ENCODE results near the gene BAX.

BAX gene

DNA sequence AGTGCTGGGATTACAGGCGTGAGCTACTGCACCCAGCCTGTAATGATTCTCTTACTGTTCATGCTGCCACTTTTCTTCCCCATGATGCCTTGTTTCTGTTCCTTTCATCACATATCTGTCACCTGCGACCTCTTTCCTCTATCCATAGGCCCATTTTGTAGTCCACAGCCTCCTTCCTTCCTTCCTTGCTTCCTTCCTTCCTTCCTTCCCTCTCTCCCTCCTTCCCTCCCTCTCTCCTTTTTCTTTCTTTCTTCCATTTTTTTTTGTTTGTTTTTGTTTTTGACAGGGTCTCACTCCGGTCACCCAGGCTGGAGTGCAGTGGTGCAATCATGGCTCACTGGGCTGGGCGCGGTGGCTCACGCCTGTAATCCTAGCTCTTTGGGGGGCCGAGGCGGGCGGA, 34.2 kb downstream of the BAX start:
- DNase-seq, result no peak

DNA sequence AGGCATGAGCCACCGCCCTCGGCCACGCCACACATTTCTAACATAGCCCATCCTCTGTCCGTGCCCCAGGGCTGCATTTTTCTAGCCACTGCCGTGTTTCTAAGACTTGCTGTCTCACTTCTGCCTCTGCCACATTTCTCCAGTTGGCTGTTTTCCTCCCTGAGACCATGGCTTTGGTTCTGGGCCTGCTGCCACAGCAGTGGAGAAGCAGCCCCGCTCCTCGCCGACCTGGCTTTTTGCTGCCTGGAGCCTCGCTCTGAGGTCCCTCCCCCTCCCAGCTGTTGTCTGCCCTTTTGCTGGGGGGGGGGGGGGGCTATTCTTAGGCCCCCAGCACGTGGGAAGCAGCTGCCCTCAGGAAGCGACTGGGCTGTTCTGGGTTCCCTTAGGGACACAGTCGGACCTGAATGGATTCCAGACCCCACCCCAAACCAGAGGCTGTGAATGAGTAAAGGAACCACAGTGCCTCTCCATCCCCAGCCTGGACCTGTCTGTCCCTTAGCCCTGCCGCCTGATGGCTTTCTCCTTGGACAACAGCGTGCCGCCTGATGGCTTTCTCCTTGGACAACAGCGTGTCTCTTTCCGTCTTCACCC, 35.1 kb downstream of the BAX start:
- DNase-seq, result no peak

DNA sequence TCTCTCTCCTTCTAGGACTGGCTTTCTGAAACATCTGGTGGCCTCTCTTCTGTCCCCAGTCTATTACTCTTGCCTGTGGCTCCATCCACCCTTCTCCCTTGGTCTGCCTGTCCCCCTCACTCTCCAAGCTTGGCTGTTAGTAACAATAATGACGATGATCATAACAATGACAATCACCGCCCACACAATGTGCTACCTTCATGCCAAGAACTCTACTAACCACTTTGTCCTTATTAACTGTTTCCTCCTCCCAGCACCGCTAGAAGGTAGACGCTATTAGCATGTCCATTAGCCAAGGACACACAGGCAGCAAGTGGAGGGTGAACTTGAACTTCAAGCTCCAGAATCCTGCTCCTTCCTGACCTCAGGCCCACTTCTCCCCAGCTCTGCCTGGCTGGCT, 35.7 kb downstream of the BAX start:
- DNase-seq, result no peak

DNA sequence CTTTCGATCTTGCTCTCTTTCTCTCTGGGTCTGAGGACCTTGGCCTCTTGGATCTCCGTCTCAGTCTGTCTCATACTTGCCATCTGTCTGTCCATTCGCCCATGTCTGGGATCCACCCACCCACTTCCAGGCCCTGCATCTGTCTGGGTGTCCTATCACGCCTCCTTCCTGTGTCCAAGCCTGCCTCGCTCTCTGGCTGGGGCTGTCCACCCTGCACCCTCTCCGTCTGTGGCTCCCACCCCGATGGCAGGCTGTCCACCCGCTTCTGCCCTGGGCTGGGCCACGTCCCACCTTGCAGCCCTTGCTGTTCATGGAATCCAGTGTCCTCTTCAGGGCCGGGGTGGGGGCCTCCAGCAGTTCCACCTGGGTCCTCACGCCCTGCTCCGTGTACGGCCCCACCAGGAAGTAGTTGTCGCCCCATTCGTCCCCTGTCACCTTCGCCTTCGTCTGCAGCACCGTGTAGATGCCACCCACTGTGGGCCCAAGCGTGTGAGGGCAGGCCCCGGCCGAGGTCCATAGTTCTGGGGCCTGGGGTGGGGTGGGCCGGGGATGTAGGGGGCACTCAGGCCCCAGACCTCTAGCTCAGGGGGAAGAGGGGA, 36.4 kb downstream of the BAX start:
- DNase-seq, result no peak

DNA sequence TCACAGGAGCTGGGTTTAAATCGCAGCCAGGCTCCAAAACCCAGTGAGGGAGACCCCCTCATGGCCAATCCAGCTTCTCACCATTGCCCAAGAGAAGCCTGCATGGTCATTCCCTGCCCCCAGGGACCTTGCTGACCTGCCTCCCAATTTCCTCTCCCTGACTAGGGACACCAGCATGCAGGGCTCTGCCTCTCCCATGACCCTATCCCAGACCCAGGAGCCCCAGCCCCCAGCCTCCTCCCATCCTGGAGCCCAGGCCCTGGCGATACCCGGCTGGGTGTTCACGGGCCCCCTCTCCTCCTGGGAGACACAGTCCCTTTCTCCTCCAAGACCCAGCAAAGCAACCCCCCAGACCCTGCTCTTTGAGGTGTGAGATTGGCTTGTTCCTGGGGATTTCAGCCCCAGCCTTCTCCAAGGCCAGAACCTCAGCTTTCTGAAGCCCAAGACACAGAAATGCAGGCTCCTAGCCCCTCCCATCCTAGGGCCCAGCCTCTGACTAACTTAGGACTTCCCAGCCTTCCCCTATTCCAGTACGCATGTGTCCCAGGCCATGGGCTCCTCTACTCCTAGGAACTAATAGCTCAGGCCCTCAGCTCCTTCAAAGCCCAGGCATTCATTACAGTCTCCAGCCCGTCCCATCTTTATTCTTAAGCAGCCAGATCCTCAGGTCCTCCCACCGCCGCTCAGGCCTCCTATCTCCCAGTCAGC, 37.4 kb downstream of the BAX start:
- DNase-seq, result no peak

DNA sequence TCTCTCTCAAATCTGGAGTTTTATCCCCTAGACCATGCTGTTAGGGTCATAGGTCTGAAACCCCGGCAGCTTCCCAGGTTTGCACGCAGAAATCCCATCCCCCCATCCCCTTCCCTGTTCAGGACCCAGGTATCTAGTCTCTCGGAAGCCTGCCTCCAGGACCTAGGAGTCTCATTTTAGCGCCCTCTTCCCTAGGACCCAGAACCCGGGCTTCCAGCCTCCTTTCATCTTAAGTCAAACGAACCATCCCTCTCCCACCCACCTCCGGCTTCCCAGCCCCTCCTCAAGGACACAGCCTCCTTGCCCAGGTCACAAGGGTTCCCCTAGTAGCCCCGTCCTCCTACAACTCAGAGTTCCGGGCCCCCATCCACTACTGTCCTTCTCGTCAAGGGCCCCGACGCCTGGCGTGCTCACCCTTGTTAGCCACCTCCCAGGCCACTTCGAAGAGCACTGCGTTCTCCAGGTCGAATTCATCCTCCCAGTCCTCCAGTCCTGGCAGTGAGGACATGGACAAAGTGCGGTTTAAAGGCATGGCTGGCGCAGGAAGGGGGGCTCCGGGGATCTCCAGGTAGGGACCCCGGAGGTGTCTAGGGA, 38.0 kb downstream of the BAX start:
- no peak for DNase-seq

DNA sequence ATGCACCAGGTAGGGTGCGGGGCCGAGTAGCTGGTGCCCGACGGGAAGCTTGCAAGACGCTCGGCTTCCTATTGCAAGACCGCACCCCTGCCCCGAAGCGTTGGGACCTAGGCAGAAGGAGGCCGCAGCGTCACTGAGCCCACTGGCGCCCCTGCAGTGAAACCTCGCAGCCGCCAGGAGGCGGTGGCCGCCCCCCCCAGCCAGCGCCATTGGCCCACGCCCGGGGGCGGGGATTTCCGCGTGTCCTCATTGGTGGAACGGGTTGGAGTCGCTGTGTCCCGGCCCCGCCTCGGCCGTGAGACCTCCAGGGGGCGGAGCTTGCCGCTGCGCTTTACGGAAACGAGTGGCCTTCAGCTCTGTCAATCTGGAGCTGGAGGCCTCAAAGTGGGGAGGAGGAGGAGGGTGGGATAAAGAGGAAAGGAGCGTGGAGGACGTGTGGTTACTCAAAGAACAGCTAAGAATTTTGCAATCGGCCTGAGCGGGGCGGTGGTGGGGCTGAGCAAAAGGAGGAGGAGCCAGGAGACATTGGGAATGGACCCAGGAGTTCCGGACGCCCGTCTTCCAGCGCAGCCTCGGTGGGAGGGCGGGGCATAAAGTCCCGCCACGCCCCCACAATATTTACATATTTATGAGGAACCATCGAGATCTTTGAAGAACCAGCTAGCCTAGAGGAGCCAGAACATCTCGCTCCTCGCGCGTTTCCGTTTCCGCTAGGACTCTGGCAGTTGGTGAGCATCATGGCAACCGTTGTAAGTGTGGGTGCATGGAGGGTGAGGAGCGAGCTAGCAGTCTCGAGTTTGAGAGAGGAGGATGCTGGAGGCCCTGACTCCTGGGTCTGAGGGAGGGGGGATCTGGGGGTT, 38.7 kb downstream of the BAX start, which contains the start of the genes GYS1 and RUVBL2:
GYS1 (minus strand) TSS at position 135 of the 860 bp plus-strand sequence. CDS start 197 bp downstream, outside the sequence.
RUVBL2 (plus strand) TSS at position 713 of the 860 bp plus-strand sequence; CDS start at position 738, 25 bp downstream.
- DNase-seq, result peak; percentile 100

DNA sequence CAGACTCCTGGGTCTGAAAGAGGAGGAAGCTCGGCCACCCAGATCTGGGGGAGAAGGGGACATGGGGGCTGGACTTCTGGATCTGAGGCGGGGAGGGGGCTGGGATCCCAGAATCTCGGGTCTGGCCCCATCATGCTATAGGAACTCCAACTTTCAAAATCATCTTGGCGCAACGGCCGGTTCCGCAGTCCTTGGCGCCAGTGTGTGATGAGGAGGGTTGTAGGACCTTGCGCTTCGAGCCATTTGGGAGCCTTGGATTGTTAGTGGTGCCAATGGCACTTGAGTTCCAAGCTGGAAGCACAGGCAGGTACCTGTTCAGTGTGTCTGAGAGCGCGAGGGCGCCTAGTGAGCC, 39.3 kb downstream of the BAX start:
- no peak for DNase-seq

DNA sequence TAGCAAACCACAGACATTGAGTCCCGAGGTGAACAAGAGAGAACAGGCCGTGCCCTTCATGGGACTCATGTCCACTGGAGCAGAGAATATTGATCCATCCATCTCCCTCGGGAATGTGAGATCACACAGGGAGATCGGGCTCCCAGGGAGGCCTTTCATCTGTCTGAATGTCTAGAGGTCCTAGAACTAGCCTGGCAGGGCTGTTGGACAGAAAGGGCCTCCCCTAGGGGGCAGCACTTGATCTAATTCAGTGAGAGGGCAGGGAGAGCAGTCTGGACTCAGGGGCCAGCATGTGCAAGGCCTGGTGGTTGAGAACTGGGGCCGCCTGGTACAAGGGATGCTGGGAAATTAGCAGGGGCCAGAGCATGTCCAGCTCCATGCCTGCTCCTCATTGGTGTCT, 43.3 kb downstream of the BAX start:
- DNase-seq, result peak; percentile 80

DNA sequence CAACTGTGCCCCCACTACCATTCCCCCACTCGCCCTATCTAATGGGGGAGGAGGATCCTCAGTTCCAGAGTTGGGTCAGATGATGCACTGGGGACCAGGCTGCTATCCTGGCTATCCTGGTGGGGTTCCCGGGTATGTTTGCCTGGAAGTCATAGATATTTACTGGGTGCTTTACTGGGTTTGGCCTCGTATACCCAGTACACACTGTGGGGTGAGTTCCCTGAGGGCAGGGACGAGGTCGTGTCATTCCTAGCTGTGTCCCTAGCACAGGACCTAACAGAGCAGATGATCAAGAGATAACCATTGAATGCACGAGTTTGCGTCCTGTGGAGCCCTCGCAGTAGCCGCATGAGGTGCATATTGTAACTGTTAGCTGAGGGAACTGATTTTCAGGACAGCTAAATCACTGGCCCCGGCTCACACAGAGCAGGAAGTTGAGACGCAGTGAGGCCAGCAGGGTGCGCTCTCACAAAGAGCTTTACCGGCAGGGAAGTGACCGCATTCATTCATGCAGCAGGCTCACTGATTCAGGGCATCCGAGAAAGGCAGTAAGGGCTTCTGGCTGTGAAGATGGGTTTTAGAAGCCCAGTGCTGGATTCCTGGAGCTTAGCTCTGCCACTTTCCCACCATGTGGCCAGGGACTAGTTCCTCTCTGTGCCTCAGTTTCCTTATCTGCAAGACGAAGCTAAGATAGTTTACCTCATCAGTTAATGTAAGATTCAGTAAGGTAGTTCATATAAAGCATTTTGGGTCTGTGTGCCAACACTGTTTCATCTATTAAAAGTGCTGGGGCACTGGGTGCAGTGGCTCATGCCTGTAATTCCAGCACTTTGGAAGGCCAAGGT, 45.0 kb downstream of the BAX start:
- peak; percentile 89 for DNase-seq

DNA sequence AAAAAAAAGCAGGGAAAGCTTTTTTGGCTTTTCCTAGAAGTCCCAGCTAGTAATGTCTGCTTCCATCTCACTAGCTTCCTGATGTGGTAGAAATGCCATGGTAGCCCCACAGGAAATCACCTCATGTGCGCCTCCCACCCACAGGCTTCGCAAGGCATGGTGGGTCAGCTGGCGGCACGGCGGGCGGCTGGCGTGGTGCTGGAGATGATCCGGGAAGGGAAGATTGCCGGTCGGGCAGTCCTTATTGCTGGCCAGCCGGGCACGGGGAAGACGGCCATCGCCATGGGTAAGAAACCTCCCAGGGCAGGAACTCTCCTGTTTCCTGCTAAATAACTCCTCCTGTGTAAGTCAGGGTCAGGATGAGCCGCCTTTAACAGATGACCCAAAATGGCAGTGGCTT, 49.5 kb downstream of the BAX start:
- no peak for DNase-seq

DNA sequence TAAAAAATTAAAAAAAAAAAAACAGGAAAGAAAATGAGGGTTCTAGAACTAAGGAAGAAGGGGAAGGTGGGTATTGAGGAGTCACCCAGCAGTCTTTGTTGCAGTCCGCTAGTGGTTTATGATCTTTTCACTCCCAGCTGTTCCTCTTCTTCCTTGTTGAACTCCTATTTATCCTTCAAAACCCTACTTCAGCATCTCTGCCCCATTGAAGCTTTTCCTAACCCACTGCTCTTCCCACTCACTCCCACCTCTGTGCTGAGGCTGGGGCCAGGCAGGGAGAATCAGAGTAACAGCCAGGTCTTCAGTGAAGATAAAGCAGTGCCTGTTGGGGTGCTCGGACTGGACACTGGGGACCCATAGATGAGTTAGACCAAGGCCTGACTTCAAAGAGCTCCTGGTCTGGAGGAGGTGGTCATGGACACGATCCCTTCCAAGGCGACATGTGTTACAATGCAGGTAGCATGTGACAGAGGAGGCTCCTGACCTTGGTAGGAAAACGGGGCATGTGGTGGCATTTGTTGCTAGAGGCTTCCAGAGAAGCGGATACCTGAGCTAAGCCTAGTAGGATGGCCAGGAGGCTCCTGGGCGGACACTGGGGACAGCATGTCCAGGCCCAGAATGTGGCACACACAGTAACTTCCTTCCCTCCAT, 50.4 kb downstream of the BAX start:
- DNase-seq, result no peak

DNA sequence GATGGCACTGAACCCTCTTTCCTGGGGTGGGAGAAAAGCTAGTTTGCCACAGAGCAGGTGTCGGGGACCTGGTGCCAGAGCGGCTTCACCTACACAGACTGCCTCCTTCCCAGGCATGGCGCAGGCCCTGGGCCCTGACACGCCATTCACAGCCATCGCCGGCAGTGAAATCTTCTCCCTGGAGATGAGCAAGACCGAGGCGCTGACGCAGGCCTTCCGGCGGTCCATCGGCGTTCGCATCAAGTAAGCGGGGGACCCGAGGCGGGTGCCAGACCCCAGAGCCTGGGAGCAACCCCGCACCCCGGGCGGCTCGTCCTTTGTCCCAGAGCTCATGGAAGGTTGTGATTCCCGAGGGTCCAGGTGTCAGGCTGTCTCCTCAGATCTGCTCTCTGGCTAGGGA, 52.2 kb downstream of the BAX start:
- no peak for DNase-seq

DNA sequence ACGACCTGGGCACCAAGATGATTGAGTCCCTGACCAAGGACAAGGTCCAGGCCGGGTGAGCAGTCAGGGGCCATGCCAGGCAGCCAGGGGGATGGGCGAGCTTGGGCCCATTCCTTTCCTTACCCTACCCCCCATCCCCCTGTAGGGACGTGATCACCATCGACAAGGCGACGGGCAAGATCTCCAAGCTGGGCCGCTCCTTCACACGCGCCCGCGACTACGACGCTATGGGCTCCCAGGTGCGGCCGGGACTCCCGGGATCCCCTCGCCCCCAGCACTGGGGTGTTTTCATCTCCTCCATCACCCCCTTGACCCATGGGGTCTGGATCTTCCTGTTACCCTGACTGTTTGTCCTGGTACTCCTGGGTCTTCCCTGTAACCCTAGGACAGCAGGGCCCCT, 55.2 kb downstream of the BAX start:
- no peak for DNase-seq

DNA sequence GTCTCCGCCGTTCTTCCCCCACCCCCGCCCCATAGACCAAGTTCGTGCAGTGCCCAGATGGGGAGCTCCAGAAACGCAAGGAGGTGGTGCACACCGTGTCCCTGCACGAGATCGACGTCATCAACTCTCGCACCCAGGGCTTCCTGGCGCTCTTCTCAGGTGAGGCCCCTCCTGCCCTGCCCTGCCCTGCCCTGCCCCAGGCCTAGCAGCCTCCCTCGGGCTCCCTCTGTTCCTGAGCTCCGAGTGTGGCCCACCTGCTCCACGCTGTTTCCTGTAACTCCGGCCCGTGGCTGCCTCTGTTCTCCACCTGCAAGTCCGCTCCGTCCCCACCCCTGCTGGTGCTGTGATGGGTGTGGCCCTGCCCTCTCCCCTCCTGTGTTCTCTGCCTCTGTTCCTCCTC, 55.8 kb downstream of the BAX start:
- no peak for DNase-seq

DNA sequence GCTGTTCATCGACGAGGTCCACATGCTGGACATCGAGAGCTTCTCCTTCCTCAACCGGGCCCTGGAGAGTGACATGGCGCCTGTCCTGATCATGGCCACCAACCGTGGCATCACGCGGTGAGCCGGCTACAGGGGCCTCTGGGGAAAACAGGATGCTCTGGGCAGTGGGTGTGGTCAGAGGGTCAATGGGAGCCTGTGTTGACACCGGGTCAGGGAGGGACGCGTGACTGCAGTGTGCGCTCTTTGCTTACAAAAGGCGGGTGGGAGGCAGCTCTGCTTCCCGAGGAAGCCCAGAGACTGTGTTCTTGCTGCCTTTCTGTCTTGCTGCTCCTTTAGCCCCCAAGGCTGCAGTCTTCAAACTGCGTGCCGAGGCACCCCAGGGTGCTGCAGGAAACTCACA, 56.5 kb downstream of the BAX start:
- DNase-seq, result no peak
